ENCODE results near the gene EXOC4.

EXOC4 gene

GRCh38 chr7:133746305-133746704, 493.4 kb downstream of the EXOC4 start:
- TF ChIP-seq, protein P1, sequence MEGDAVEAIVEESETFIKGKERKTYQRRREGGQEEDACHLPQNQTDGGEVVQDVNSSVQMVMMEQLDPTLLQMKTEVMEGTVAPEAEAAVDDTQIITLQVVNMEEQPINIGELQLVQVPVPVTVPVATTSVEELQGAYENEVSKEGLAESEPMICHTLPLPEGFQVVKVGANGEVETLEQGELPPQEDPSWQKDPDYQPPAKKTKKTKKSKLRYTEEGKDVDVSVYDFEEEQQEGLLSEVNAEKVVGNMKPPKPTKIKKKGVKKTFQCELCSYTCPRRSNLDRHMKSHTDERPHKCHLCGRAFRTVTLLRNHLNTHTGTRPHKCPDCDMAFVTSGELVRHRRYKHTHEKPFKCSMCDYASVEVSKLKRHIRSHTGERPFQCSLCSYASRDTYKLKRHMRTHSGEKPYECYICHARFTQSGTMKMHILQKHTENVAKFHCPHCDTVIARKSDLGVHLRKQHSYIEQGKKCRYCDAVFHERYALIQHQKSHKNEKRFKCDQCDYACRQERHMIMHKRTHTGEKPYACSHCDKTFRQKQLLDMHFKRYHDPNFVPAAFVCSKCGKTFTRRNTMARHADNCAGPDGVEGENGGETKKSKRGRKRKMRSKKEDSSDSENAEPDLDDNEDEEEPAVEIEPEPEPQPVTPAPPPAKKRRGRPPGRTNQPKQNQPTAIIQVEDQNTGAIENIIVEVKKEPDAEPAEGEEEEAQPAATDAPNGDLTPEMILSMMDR (conservative IDR thresholded peaks at IDR 0.05): no peak
- no peak for TF ChIP-seq ZFX (IDR thresholded peaks at IDR 0.05)
- H3K27ac ChIP-seq: no peak overlapping the region

- H3K27ac ChIP-seq: no peak overlapping the region
- no peak for TF ChIP-seq ZFX (IDR thresholded peaks at IDR 0.05)
- TF ChIP-seq, protein P1 (conservative IDR thresholded peaks at IDR 0.05): no peak
Observed at GRCh38 chr7:133746847-133747246, 494.0 kb downstream of the EXOC4 start.

DNA sequence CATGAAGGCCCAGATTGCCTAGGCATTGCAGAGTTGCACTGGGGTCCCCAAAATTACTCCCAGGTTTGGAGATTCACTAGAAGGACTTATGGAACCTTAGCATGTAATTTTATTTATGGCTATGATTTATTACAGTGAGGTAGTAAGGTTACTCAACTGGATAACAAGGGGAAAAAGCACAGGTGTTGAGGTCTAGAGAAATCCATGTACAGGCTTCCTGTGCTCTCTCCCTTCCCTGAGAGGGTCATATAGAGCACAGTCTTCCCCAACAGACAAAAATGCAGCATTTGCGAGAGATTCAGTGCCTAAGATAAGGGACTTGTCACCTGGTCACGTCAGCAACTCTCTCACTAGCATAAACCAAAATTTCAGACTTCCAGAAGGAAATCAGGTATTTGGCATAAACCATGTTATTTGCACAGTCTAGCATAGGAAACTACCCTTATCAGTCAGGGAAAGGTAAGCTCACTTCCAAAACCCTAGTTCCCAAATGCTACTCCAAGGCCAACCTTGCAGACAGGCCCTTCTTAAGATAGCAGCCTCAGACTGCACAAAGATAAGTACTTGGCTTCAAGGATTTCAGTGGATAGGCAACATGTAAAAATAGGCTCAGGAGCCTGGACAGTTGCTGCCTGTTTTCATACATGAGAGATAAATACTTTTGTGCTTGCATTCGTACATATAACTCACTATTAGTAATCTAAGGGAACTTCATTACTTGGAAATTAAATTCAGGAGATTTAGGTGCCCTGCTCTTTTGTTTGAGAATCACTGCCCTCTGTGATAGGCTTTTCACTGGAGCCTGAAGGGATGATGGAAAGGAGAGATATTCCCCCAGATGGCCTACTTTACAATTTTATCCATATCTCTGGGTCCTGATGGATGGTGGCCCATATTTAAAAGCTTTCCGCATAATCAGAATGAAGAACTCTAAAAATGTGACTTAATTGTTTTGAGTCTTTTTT, 495.8 kb downstream of the EXOC4 start:
- no peak overlapping the region for H3K27ac ChIP-seq
- TF ChIP-seq, protein P1 (conservative IDR thresholded peaks at IDR 0.05): no peak
- TF ChIP-seq ZFX (IDR thresholded peaks at IDR 0.05): no peak

- no peak for TF ChIP-seq ZFX (IDR thresholded peaks at IDR 0.05)
- TF ChIP-seq, protein P1 (conservative IDR thresholded peaks at IDR 0.05): no peak
Observed at GRCh38 chr7:133750287-133750686, 497.4 kb downstream of the EXOC4 start.

GRCh38 chr7:133751079-133751478, 498.2 kb downstream of the EXOC4 start:
- no peak overlapping the region for H3K27ac ChIP-seq
- no peak for TF ChIP-seq ZFX (IDR thresholded peaks at IDR 0.05)
- TF ChIP-seq, protein P1 (conservative IDR thresholded peaks at IDR 0.05): no peak

More at GRCh38 chr7:133750287-133750686, 497.4 kb downstream of the EXOC4 start:
- H3K27ac ChIP-seq: no peak overlapping the region

DNA sequence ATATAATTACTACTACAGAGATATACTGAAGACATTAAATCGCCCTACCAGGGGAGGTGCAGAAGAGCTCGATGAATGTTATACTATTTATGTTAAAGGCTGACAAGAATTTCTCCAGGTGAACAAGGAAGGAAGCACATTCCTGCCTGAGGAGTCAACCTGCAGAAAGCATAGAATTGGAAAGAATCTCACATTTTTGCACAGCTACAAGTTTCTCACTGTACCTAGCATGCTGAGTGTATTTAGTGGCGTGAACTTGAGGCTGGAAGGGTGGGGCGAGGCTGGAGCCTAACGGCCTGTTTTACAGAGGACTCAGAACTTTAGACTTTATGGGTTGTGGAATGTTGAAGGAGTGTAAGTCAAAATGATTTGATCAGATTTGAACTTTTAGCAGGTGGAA, 500.6 kb downstream of the EXOC4 start:
- TF ChIP-seq, protein P1 (conservative IDR thresholded peaks at IDR 0.05): no peak
- no peak for TF ChIP-seq ZFX (IDR thresholded peaks at IDR 0.05)
- H3K27ac ChIP-seq: no peak overlapping the region

- no peak for TF ChIP-seq ZFX (IDR thresholded peaks at IDR 0.05)
- TF ChIP-seq, protein P1 (conservative IDR thresholded peaks at IDR 0.05): no peak
- no peak overlapping the region for H3K27ac ChIP-seq
Observed at GRCh38 chr7:133754708-133755107, 501.8 kb downstream of the EXOC4 start.
